SK-N-MC (cell line): ENCODE results near the gene PRKCZ.

ENCODE experiments used
- EZH2 ChIP-seq: fragments of 200-600 bp; sonication (generic); IDR thresholded peaks from one replicate; pipeline ENCODE4 v1.6.1; 2017; ENCODE audit warnings: antibody characterized with exemption
- FOXP2 ChIP-seq: optimal IDR thresholded peaks from 2 replicates; pipeline ENCODE3; 2011; ENCODE audit warnings: mild to moderate bottlenecking, moderate library complexity; ENCODE audit not compliant: insufficient read depth; ENCODE audit errors: extremely low read length, control extremely low read depth

DNA sequence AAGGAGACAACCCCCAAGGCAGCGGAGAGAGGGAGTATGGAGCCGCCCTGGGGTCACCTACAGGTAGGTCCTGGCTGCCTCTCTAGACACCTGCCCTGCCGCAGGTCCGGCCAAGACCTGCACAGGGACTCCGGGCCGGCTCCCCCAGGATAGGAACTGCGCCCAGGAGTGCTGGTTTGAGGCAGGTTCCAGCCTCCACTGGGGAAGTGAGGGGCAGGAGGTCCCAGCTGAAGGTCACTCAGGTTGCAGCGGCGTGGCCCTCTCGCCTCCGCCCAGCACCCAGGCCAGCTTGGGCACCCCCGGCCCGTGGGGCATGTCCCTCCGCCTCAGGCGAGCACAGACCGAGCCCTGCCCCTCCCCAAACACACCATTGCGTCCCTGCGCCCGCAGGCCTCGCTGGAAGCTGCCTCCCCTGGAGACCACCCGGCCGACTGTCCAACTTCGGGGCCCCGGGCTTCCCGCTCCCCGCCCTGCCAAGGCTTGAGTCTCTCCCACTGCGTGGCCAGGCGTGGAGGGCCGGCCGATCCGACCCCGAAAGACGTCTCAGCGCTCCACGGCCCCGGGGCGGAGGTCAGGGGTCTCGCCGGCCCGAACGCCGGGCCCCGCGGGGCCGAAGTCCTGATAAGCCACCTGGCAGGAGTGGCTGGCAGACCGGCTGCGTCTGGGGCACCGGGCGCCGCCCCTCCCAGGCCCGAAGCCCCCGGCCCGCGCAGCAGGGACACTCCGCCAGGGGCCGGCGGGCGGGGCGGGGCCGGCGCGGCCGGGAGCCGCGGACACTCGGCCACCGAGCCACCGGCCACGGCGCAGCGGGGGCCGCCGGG lies 176.5 kb downstream of the PRKCZ start:
- TF ChIP-seq EZH2 (no peak), FOXP2 (no peak)
